Keratinocyte (primary cell): ENCODE data around the gene HNRNPA2B1.
"Not testable (repeated sequence)": the region's sequence is repeated elsewhere in the genome, so short reads cannot be mapped to it uniquely, and the experiment has no call there.

Experiments used
- CTCF ChIP-seq, 3 experiments: IDR thresholded peaks in 1 of 3; conservative IDR thresholded peaks in 1 of 3; optimal IDR thresholded peaks in 1 of 3; 2 replicates in 2 of 3; 3 replicates in 1 of 3; pipeline versions ENCODE3 to v1.5.1; 2011; ENCODE audit warnings: low read length in 3 of 3, mild to moderate bottlenecking in 3 of 3, moderate library complexity in 2 of 3, control low read depth in 1 of 3, inconsistent platforms in 1 of 3; ENCODE audit not compliant: insufficient read depth in 2 of 3; ENCODE audit errors: extremely low read depth in 1 of 3
- EZH2 ChIP-seq: IDR thresholded peaks from one replicate; pipeline ENCODE4 v1.6.1; 2012; ENCODE audit warnings: inconsistent platforms, mild to moderate bottlenecking, low read length, moderate library complexity

GRCh38 chr7:26177269-26177668 is 23.3 kb downstream of the HNRNPA2B1 start:
- TF ChIP-seq CTCF (optimal IDR thresholded peaks at IDR 0.05 in 1 of 3, IDR thresholded peaks at IDR 0.05 in 1 of 3, conservative IDR thresholded peaks at IDR 0.05 in 1 of 3; ENCODE audit: extremely low read depth in 1 of 3, insufficient read depth in 2 of 3, low read length in 3 of 3); EZH2: not testable (repeated sequence)
